A673 (cell line): ENCODE results near the gene LIMCH1.

Experiments used
- EZH2 ChIP-seq: fragments of 200-600 bp; sonication (generic); IDR thresholded peaks from 2 replicates; pipeline ENCODE4 v1.6.1; 2017; ENCODE audit warnings: borderline replicate concordance, low read depth, mild to moderate bottlenecking, mixed read lengths, antibody characterized with exemption, low read length; ENCODE audit not compliant: poor library complexity, severe bottlenecking
- TF ChIP-seq, protein P1 (sequence below): fragments of 300-800, 200-600 bp; sonication (generic); conservative IDR thresholded peaks from 2 replicates; pipeline ENCODE4 v1.5.1; 2017; ENCODE audit warnings: low read depth, mild to moderate bottlenecking, antibody characterized with exemption, low read length, moderate library complexity, mixed read lengths

DNA sequence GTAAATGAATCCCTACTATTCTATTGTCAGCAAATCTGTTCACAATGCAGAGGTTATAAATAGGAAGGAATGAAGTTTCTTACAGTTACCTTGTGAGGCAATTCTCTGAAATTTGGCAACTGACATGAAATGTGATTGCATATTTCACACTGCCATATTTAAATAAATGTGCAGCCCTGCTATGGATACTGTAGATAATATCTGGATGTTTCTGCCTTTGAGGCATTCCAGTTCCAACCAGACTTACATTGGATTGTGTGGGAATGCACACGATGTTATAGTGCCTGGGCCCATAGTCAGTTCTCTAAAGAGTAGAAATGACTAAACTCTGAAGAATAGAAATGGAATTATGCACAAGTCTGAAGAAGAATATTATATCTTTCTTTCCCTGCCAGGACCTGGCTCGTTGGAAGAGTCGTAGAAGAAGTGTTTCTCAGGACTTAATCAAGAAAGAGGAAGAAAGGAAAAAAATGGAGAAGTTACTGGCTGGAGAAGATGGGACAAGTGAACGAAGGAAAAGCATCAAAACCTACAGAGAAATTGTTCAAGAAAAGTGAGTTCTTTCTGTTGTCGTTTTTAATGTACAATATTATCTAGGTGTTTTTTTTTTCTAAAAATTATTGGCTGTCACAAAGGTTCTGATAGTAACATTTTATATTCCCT, 107.9 kb downstream of the LIMCH1 start:
- TF ChIP-seq, protein P1, sequence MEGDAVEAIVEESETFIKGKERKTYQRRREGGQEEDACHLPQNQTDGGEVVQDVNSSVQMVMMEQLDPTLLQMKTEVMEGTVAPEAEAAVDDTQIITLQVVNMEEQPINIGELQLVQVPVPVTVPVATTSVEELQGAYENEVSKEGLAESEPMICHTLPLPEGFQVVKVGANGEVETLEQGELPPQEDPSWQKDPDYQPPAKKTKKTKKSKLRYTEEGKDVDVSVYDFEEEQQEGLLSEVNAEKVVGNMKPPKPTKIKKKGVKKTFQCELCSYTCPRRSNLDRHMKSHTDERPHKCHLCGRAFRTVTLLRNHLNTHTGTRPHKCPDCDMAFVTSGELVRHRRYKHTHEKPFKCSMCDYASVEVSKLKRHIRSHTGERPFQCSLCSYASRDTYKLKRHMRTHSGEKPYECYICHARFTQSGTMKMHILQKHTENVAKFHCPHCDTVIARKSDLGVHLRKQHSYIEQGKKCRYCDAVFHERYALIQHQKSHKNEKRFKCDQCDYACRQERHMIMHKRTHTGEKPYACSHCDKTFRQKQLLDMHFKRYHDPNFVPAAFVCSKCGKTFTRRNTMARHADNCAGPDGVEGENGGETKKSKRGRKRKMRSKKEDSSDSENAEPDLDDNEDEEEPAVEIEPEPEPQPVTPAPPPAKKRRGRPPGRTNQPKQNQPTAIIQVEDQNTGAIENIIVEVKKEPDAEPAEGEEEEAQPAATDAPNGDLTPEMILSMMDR = no peak
- TF ChIP-seq EZH2 = no peak
